ENCODE measurements around the gene APH1A. TPM values are rescaled to one million over a fixed set of nuclear protein-coding genes. Genes with fewer than 3 reads are reported as not detected.

APH1A gene
- total and polyA plus RNA-seq, 8 donors, result 25.8 to 120 (median 85.6) TPM

DNA sequence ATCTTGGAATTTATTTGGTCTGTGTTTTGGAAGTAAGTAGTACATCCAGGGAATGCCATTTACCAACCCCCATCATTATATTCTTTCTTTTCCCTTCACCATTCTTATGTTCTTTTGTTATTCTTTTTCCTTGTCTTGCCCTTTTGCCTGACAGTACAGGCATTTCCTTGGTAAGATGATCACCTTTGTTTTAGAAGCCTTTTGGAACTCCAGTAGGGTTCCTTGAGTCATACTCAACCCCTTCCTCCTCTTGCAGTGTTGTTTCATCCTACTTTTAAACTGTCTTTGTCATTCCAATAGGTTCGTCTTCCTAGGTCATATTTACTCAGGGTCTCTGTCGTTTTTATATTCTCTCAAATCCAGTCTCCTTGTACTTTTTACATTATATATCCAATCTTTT, 34.1 kb upstream of the APH1A start:
- H3K9me3 ChIP-seq, result no peaks in the 10 kb centered on the region
- H3K4me1 ChIP-seq, result peaks cover 0 to 11% (median 0%) of the 10 kb centered on the region in 4 donors
- H3K36me3 ChIP-seq, result peaks cover 17 to 99% (median 93%) of the 10 kb centered on the region in 4 donors
- no peak for TF ChIP-seq CTCF (IDR thresholded peaks at IDR 0.05)
- TF ChIP-seq POLR2A (IDR thresholded peaks at IDR 0.05), result no peak
- WGBS, 5 donors, result 79 to 88% (median 87%) methylated on average over 2 of the region's 2 CpGs
- DNase-seq, result no peak
- no peak overlapping the region for H3K4me3 ChIP-seq
- H3K27ac ChIP-seq, result peak overlapping the region in 1 of 5 donors; percentile 5
- intact Hi-C loops (cut with DNase I; ENCODE audit: low total_unique reads), result no loop called here
- no peaks in the 10 kb centered on the region for H3K27me3 ChIP-seq

GRCh38 chr1:150302338-150302737, 33.5 kb upstream of the APH1A start:
- Histone ChIP-seq H3K4me1 (peaks cover 0 to 11% (median 0%) of the 10 kb centered on the region in 4 donors), H3K9me3 (no peaks in the 10 kb centered on the region), H3K27me3 (no peaks in the 10 kb centered on the region), H3K36me3 (peaks cover 22 to 98% (median 93%) of the 10 kb centered on the region in 4 donors), H3K4me3 (no peak overlapping the region), H3K27ac (peak overlapping the region in 1 of 5 donors; percentile 5)
- 83 to 92% (median 87%) methylated on average over 6 of the region's 6 CpGs for WGBS, 5 donors
- no peak for DNase-seq
- TF ChIP-seq POLR2A (IDR thresholded peaks at IDR 0.05) (no peak), POLR2AphosphoS5 (IDR thresholded peaks at IDR 0.05) (peak in 1 of 3 donors; percentile 12)
- intact Hi-C loops (cut with DNase I; ENCODE audit: low total_unique reads), result no loop called here

GRCh38 chr1:150299716-150300115, 30.9 kb upstream of the APH1A start:
- no peaks in the 10 kb centered on the region for H3K27me3 ChIP-seq
- WGBS, 5 donors, result 96 to 100% (median 99%) methylated on average over 3 of the region's 3 CpGs
- H3K4me3 ChIP-seq, result no peak overlapping the region
- peaks cover 36 to 97% (median 90%) of the 10 kb centered on the region in 4 donors for H3K36me3 ChIP-seq
- H3K4me1 ChIP-seq, result peaks cover 2 to 21% (median 8%) of the 10 kb centered on the region in 4 donors
- no peaks in the 10 kb centered on the region for H3K9me3 ChIP-seq
- no peak overlapping the region for H3K27ac ChIP-seq
- no peak for DNase-seq
- no peak for TF ChIP-seq CTCF (IDR thresholded peaks at IDR 0.05)
- TF ChIP-seq POLR2A (IDR thresholded peaks at IDR 0.05), result no peak
- no peak for TF ChIP-seq EP300 (IDR thresholded peaks at IDR 0.05)
- TF ChIP-seq POLR2AphosphoS5 (IDR thresholded peaks at IDR 0.05), result no peak
- intact Hi-C loops (cut with DNase I; ENCODE audit: low total_unique reads), result no loop called here

GRCh38 chr1:150295476-150295875, 26.7 kb upstream of the APH1A start:
- Histone ChIP-seq H3K4me1 (peaks cover 13 to 26% (median 24%) of the 10 kb centered on the region in 4 donors), H3K9me3 (no peaks in the 10 kb centered on the region), H3K4me3 (no peak overlapping the region), H3K27ac (no peak overlapping the region), H3K36me3 (peaks cover 19 to 58% (median 53%) of the 10 kb centered on the region in 4 donors), H3K27me3 (no peaks in the 10 kb centered on the region)
- intact Hi-C loops (cut with DNase I; ENCODE audit: low total_unique reads), result no loop called here
- no peak for TF ChIP-seq POLR2AphosphoS5 (IDR thresholded peaks at IDR 0.05)
- no peak for TF ChIP-seq POLR2A (IDR thresholded peaks at IDR 0.05)
- no peak for TF ChIP-seq CTCF (IDR thresholded peaks at IDR 0.05)
- TF ChIP-seq EP300 (IDR thresholded peaks at IDR 0.05), result no peak
- WGBS, 5 donors, result 96 to 100% (median 100%) methylated on average over 2 of the region's 2 CpGs
- DNase-seq, result no peak

- peak; percentile 86 to 98 for DNase-seq
- Histone ChIP-seq H3K36me3 (peaks cover 19 to 39% (median 35%) of the 10 kb centered on the region in 4 donors), H3K4me1 (peaks cover 13 to 26% (median 24%) of the 10 kb centered on the region in 4 donors), H3K27me3 (no peaks in the 10 kb centered on the region), H3K27ac (peak within 1 kb of the TSS; percentile 55 to 86 (median 83)), H3K4me3 (peak within 1 kb of the TSS; percentile 66 to 83 (median 70)), H3K9me3 (no peaks in the 10 kb centered on the region)
- TF ChIP-seq POLR2A (IDR thresholded peaks at IDR 0.05), result peak in 2 of 4 donors; percentile 28 to 56
- TF ChIP-seq POLR2AphosphoS5 (IDR thresholded peaks at IDR 0.05), result peak; percentile 86 to 94 (median 94)
- peak; percentile 27 for TF ChIP-seq EP300 (IDR thresholded peaks at IDR 0.05)
- no peak for TF ChIP-seq CTCF (IDR thresholded peaks at IDR 0.05)
- intact Hi-C loops (cut with DNase I; ENCODE audit: low total_unique reads), result no loop called here
- 5 to 9% (median 5%) methylated on average over 42 to 43 of the region's 43 CpGs for WGBS, 5 donors
These were observed 24.8 kb upstream of the APH1A start, which contains the start of gene MRPS21 for GRCh38 chr1:150293433-150294253. Gene MRPS21 (plus strand): TSS chr1:150293861. CDS start chr1:150294367, 506 bp downstream.
